ENCODE data around the gene BBOX1. TPM values are rescaled to one million over a fixed set of nuclear protein-coding genes. Genes with fewer than 3 reads are reported as not detected.

BBOX1 gene
- total and polyA plus RNA-seq, 2 of the 8 experiments (the other 6 are each of a cell fraction or from before 2014, with no cell fraction given) = not detected

GRCh38 chr11:27013781-27014361 lies 26.7 kb upstream of the BBOX1 start:
- H3K27ac ChIP-seq (ENCODE audit: low read depth, low read length) = no peak overlapping the region
- H4K8ac ChIP-seq (ENCODE audit: extremely low read depth, insufficient read depth, low read length) = no peak overlapping the region
- H4K20me1 ChIP-seq (replicated peaks in 1 of 2; ENCODE audit: control insufficient read depth in 1 of 2, insufficient read depth in 2 of 2, low read length in 2 of 2) = no peaks in the 10 kb centered on the region
- H3K4ac ChIP-seq (replicated peaks; ENCODE audit: insufficient read length, low read depth, low read length) = no peak overlapping the region
- H3K56ac ChIP-seq (replicated peaks; ENCODE audit: insufficient read length, low read depth, low read length) = no peak overlapping the region
- no peaks in the 10 kb centered on the region for H3K36me3 ChIP-seq (ENCODE audit: control insufficient read depth in 2 of 4, insufficient read depth in 4 of 4, low read length in 3 of 4)
- ChIA-PET POLR2A (ENCODE audit: partially characterized antibody) (no interaction called here), CTCF (ENCODE audit: partially characterized antibody) (no interaction called here)
- H2AK5ac ChIP-seq (ENCODE audit: low read depth, low read length) = no peak overlapping the region
- H3K23ac ChIP-seq (ENCODE audit: insufficient read length) = no peak overlapping the region
- H2BK5ac ChIP-seq (ENCODE audit: low read depth, low read length) = no peak overlapping the region
- DNase-seq (ENCODE audit: low read depth in 1 of 2, low spot score in 2 of 2) (no peak), FAIRE-seq (no peak)
- no peaks in the 10 kb centered on the region for H3K79me2 ChIP-seq (ENCODE audit: control insufficient read depth in 1 of 2, insufficient read depth in 2 of 2, low read length in 2 of 2)
- H4K5ac ChIP-seq (ENCODE audit: insufficient read length, low read depth, low read length) = no peak overlapping the region
- no peak overlapping the region for H2BK12ac ChIP-seq (ENCODE audit: low read depth, low read length)
- no peak overlapping the region for H3K4me3 ChIP-seq (ENCODE audit: extremely low read depth in 1 of 4, insufficient read depth in 2 of 4, low read depth in 3 of 4, low read length in 4 of 4)
- no peaks in the 10 kb centered on the region for H3K79me1 ChIP-seq (ENCODE audit: low read depth, low read length)
- WGBS, 2 experiments (ENCODE audit: extremely low coverage in 1 of 2, insufficient coverage in 1 of 2, insufficient read length in 1 of 2, insufficient replicate concordance in 2 of 2, low coverage in 1 of 2, low lambda C conversion rate in 2 of 2, missing lambda C conversion rate in 1 of 2) = 84% methylated on average over 4 of the region's 4 CpGs; no CpG with 5 or more reads in 1 of the 2 experiments
- H3K4me2 ChIP-seq (ENCODE audit: insufficient read depth in 1 of 2, low read depth in 2 of 2, low read length in 2 of 2) = no peak overlapping the region
- no peaks in the 10 kb centered on the region for H3K27me3 ChIP-seq (replicated peaks in 1 of 4; ENCODE audit: control insufficient read depth in 3 of 4, extremely low read depth in 1 of 4, insufficient read depth in 3 of 4, low read length in 3 of 4)
- H3K14ac ChIP-seq (ENCODE audit: insufficient read length) = no peak overlapping the region
- H2BK20ac ChIP-seq (ENCODE audit: low read length) = no peak overlapping the region
- no peak overlapping the region for H2BK15ac ChIP-seq (ENCODE audit: low read length)
- no peaks in the 10 kb centered on the region for H3K23me2 ChIP-seq (ENCODE audit: low read depth, low read length)
- H2BK120ac ChIP-seq (replicated peaks; ENCODE audit: low read depth, low read length) = no peak overlapping the region
- H4K91ac ChIP-seq (replicated peaks; ENCODE audit: insufficient read length, low read length) = no peak overlapping the region
- H3K9ac ChIP-seq (replicated peaks in 1 of 4; ENCODE audit: extremely low read depth in 1 of 4, low read depth in 3 of 4, low read length in 3 of 4) = no peak overlapping the region
- no peak overlapping the region for H3K18ac ChIP-seq (ENCODE audit: extremely low read depth, low read length)
- no peaks in the 10 kb centered on the region for H3K4me1 ChIP-seq (replicated peaks in 1 of 4; ENCODE audit: control insufficient read depth in 3 of 4, insufficient read depth in 4 of 4, low read length in 3 of 4)
- no peak overlapping the region for H2AFZ ChIP-seq (ENCODE audit: low read length)
- no peaks in the 10 kb centered on the region for H3K9me3 ChIP-seq (ENCODE audit: insufficient read depth in 2 of 2, low read depth in 1 of 2, low read length in 1 of 2)
- TF ChIP-seq HDAC2 (IDR thresholded peaks at IDR 0.05; ENCODE audit: borderline replicate concordance in 1 of 2, low read depth in 2 of 2, low read length in 2 of 2) (no peak), FOSL1 (IDR thresholded peaks at IDR 0.05; ENCODE audit: insufficient read depth, low read depth, low read length) (no peak), CTCF (IDR thresholded peaks at IDR 0.05; ENCODE audit: control extremely low read depth in 1 of 3, insufficient read depth in 1 of 3, low read depth in 1 of 3, low read length in 3 of 3) (no peak), NRF1 (IDR thresholded peaks at IDR 0.05; ENCODE audit: low read depth, low read length) (no peak), KDM5A (IDR thresholded peaks at IDR 0.05; ENCODE audit: low read length) (no peak), ATF2 (IDR thresholded peaks at IDR 0.05; ENCODE audit: low read length) (no peak), RAD21 (IDR thresholded peaks at IDR 0.05 in 1 of 2, conservative IDR thresholded peaks at IDR 0.05 in 1 of 2; ENCODE audit: low read depth in 2 of 2, low read length in 2 of 2) (no peak), ZNF274 (IDR thresholded peaks at IDR 0.05; ENCODE audit: borderline replicate concordance, extremely low read depth, low read length) (no peak)

Data from H1 (cell line).